ENCODE results near the gene MAD1L1. TPM values are rescaled to one million over a fixed set of nuclear protein-coding genes. Genes with fewer than 3 reads are reported as not detected.

The MAD1L1 gene
- total and polyA plus RNA-seq, 5 donors from 2014 or later, result 225 to 380 (median 300) TPM

GRCh38 chr7:2011266-2012043 lies 221.3 kb downstream of the MAD1L1 start:
- ATAC-seq (ENCODE audit: low read depth in 2 of 2), result no peak
- H3K4me1 ChIP-seq (ENCODE audit: control insufficient read depth, insufficient read depth, low read length, poor library complexity, severe bottlenecking), result no peaks in the 10 kb centered on the region
- no peak overlapping the region for H3K27ac Mint-ChIP-seq
- DNase-seq, result no peak
- H3K9me3 Mint-ChIP-seq, result peaks cover 0 to 2% (median 0%) of the 10 kb centered on the region in 7 donors
- H3K4me1 Mint-ChIP-seq, result peaks cover 0 to 10% (median 0%) of the 10 kb centered on the region in 4 donors
- H3K36me3 Mint-ChIP-seq, result peaks cover 9% of the 10 kb centered on the region
- no peaks in the 10 kb centered on the region for H3K27me3 ChIP-seq (ENCODE audit: control insufficient read depth, insufficient read depth, low read length)
- H3K27me3 Mint-ChIP-seq, result no peaks in the 10 kb centered on the region
- H3K4me3 Mint-ChIP-seq, result no peak overlapping the region
- no peak overlapping the region for H3K4me3 ChIP-seq (ENCODE audit: low read depth, low read length)
- H3K36me3 ChIP-seq (ENCODE audit: control insufficient read depth, insufficient read depth, low read length), result no peaks in the 10 kb centered on the region
- no peaks in the 10 kb centered on the region for H3K9me3 ChIP-seq (ENCODE audit: control insufficient read depth in 2 of 2, low read length in 2 of 2)
- no peak overlapping the region for H3K27ac ChIP-seq (ENCODE audit: insufficient read depth, low read length, poor library complexity, severe bottlenecking)

GRCh38 chr7:2010551-2011265 lies 222.0 kb downstream of the MAD1L1 start:
- Histone ChIP-seq H3K27ac (ENCODE audit: insufficient read depth, low read length, poor library complexity, severe bottlenecking) (no peak overlapping the region), H3K4me1 (ENCODE audit: control insufficient read depth, insufficient read depth, low read length, poor library complexity, severe bottlenecking) (no peaks in the 10 kb centered on the region), H3K4me3 (ENCODE audit: low read depth, low read length) (no peak overlapping the region), H3K36me3 (ENCODE audit: control insufficient read depth, insufficient read depth, low read length) (no peaks in the 10 kb centered on the region), H3K9me3 (ENCODE audit: control insufficient read depth in 2 of 2, low read length in 2 of 2) (no peaks in the 10 kb centered on the region), H3K27me3 (ENCODE audit: control insufficient read depth, insufficient read depth, low read length) (no peaks in the 10 kb centered on the region)
- Mint-ChIP-seq H3K36me3 (peaks cover 17% of the 10 kb centered on the region), H3K27me3 (no peaks in the 10 kb centered on the region), H3K4me1 (peaks cover 0 to 10% (median 4%) of the 10 kb centered on the region in 4 donors), H3K27ac (no peak overlapping the region), H3K9me3 (peaks cover 0 to 2% (median 0%) of the 10 kb centered on the region in 7 donors), H3K4me3 (no peak overlapping the region)
- DNase-seq (no peak), ATAC-seq (ENCODE audit: low read depth in 2 of 2) (no peak)

- H3K36me3 Mint-ChIP-seq, result peaks cover 17% of the 10 kb centered on the region
- no peak overlapping the region for H3K4me3 Mint-ChIP-seq
- no peaks in the 10 kb centered on the region for H3K27me3 Mint-ChIP-seq
- DNase-seq (no peak), ATAC-seq (ENCODE audit: low read depth in 2 of 2) (no peak)
- no peak overlapping the region for H3K4me3 ChIP-seq (ENCODE audit: low read depth, low read length)
- peaks cover 0 to 2% (median 0%) of the 10 kb centered on the region in 7 donors for H3K9me3 Mint-ChIP-seq
- no peak overlapping the region for H3K27ac ChIP-seq (ENCODE audit: insufficient read depth, low read length, poor library complexity, severe bottlenecking)
- no peaks in the 10 kb centered on the region for H3K9me3 ChIP-seq (ENCODE audit: control insufficient read depth in 2 of 2, low read length in 2 of 2)
- H3K27me3 ChIP-seq (ENCODE audit: control insufficient read depth, insufficient read depth, low read length), result no peaks in the 10 kb centered on the region
- peaks cover 0 to 10% (median 6%) of the 10 kb centered on the region in 4 donors for H3K4me1 Mint-ChIP-seq
- H3K27ac Mint-ChIP-seq, result no peak overlapping the region
- H3K36me3 ChIP-seq (ENCODE audit: control insufficient read depth, insufficient read depth, low read length), result no peaks in the 10 kb centered on the region
- no peaks in the 10 kb centered on the region for H3K4me1 ChIP-seq (ENCODE audit: control insufficient read depth, insufficient read depth, low read length, poor library complexity, severe bottlenecking)
Observed at GRCh38 chr7:2010101-2010500, 222.6 kb downstream of the MAD1L1 start.

- Mint-ChIP-seq H3K4me3 (no peak overlapping the region), H3K27me3 (no peaks in the 10 kb centered on the region), H3K27ac (no peak overlapping the region), H3K4me1 (peaks cover 0 to 11% (median 6%) of the 10 kb centered on the region in 4 donors), H3K36me3 (peaks cover 17% of the 10 kb centered on the region), H3K9me3 (peaks cover 0 to 2% (median 0%) of the 10 kb centered on the region in 7 donors)
- no peaks in the 10 kb centered on the region for H3K27me3 ChIP-seq (ENCODE audit: control insufficient read depth, insufficient read depth, low read length)
- DNase-seq, result no peak
- H3K36me3 ChIP-seq (ENCODE audit: control insufficient read depth, insufficient read depth, low read length), result no peaks in the 10 kb centered on the region
- H3K4me3 ChIP-seq (ENCODE audit: low read depth, low read length), result no peak overlapping the region
- no peak for ATAC-seq (ENCODE audit: low read depth in 2 of 2)
- no peak overlapping the region for H3K27ac ChIP-seq (ENCODE audit: insufficient read depth, low read length, poor library complexity, severe bottlenecking)
- H3K4me1 ChIP-seq (ENCODE audit: control insufficient read depth, insufficient read depth, low read length, poor library complexity, severe bottlenecking), result no peaks in the 10 kb centered on the region
- no peaks in the 10 kb centered on the region for H3K9me3 ChIP-seq (ENCODE audit: control insufficient read depth in 2 of 2, low read length in 2 of 2)
Observed at GRCh38 chr7:2009541-2010001, 223.2 kb downstream of the MAD1L1 start.

GRCh38 chr7:2008936-2009540 lies 223.7 kb downstream of the MAD1L1 start:
- no peaks in the 10 kb centered on the region for H3K36me3 ChIP-seq (ENCODE audit: control insufficient read depth, insufficient read depth, low read length)
- no peaks in the 10 kb centered on the region for H3K9me3 ChIP-seq (ENCODE audit: control insufficient read depth in 2 of 2, low read length in 2 of 2)
- Mint-ChIP-seq H3K27me3 (no peaks in the 10 kb centered on the region), H3K27ac (no peak overlapping the region), H3K9me3 (peaks cover 0 to 2% (median 0%) of the 10 kb centered on the region in 7 donors), H3K4me3 (no peak overlapping the region), H3K36me3 (peaks cover 17% of the 10 kb centered on the region), H3K4me1 (peaks cover 0 to 11% (median 6%) of the 10 kb centered on the region in 4 donors)
- H3K4me3 ChIP-seq (ENCODE audit: low read depth, low read length), result no peak overlapping the region
- DNase-seq (no peak), ATAC-seq (ENCODE audit: low read depth in 2 of 2) (no peak)
- no peak overlapping the region for H3K27ac ChIP-seq (ENCODE audit: insufficient read depth, low read length, poor library complexity, severe bottlenecking)
- no peaks in the 10 kb centered on the region for H3K27me3 ChIP-seq (ENCODE audit: control insufficient read depth, insufficient read depth, low read length)
- H3K4me1 ChIP-seq (ENCODE audit: control insufficient read depth, insufficient read depth, low read length, poor library complexity, severe bottlenecking), result no peaks in the 10 kb centered on the region

- Mint-ChIP-seq H3K27ac (peak overlapping the region in 2 of 3 donors; percentile 11 to 29), H3K4me3 (no peak overlapping the region), H3K9me3 (peaks cover 0 to 2% (median 0%) of the 10 kb centered on the region in 7 donors), H3K36me3 (peaks cover 17% of the 10 kb centered on the region), H3K4me1 (peaks cover 0 to 11% (median 5%) of the 10 kb centered on the region in 4 donors), H3K27me3 (no peaks in the 10 kb centered on the region)
- no peaks in the 10 kb centered on the region for H3K27me3 ChIP-seq (ENCODE audit: control insufficient read depth, insufficient read depth, low read length)
- no peaks in the 10 kb centered on the region for H3K36me3 ChIP-seq (ENCODE audit: control insufficient read depth, insufficient read depth, low read length)
- no peaks in the 10 kb centered on the region for H3K9me3 ChIP-seq (ENCODE audit: control insufficient read depth in 2 of 2, low read length in 2 of 2)
- no peak for DNase-seq
- H3K27ac ChIP-seq (ENCODE audit: insufficient read depth, low read length, poor library complexity, severe bottlenecking), result no peak overlapping the region
- H3K4me3 ChIP-seq (ENCODE audit: low read depth, low read length), result no peak overlapping the region
- ATAC-seq (ENCODE audit: low read depth in 2 of 2), result no peak
- no peaks in the 10 kb centered on the region for H3K4me1 ChIP-seq (ENCODE audit: control insufficient read depth, insufficient read depth, low read length, poor library complexity, severe bottlenecking)
Observed at GRCh38 chr7:2008101-2008935, 224.4 kb downstream of the MAD1L1 start.

GRCh38 chr7:2007551-2007950 lies 225.2 kb downstream of the MAD1L1 start:
- ATAC-seq (ENCODE audit: low read depth in 2 of 2) (no peak), DNase-seq (no peak)
- peaks cover 13% of the 10 kb centered on the region for H3K36me3 Mint-ChIP-seq
- peaks cover 0 to 2% (median 0%) of the 10 kb centered on the region in 7 donors for H3K9me3 Mint-ChIP-seq
- H3K4me3 Mint-ChIP-seq, result no peak overlapping the region
- Histone ChIP-seq H3K36me3 (ENCODE audit: control insufficient read depth, insufficient read depth, low read length) (no peaks in the 10 kb centered on the region), H3K9me3 (ENCODE audit: control insufficient read depth in 2 of 2, low read length in 2 of 2) (no peaks in the 10 kb centered on the region), H3K27ac (ENCODE audit: insufficient read depth, low read length, poor library complexity, severe bottlenecking) (no peak overlapping the region), H3K4me3 (ENCODE audit: low read depth, low read length) (no peak overlapping the region), H3K27me3 (ENCODE audit: control insufficient read depth, insufficient read depth, low read length) (no peaks in the 10 kb centered on the region), H3K4me1 (ENCODE audit: control insufficient read depth, insufficient read depth, low read length, poor library complexity, severe bottlenecking) (no peaks in the 10 kb centered on the region)
- H3K27ac Mint-ChIP-seq, result peak overlapping the region in 2 of 3 donors; percentile 11 to 29
- peaks cover 0 to 11% (median 3%) of the 10 kb centered on the region in 4 donors for H3K4me1 Mint-ChIP-seq
- no peaks in the 10 kb centered on the region for H3K27me3 Mint-ChIP-seq
